Measurements from ENCODE around the gene PDIA4.
"Not testable (repeated sequence)": the region's sequence is repeated elsewhere in the genome, so short reads cannot be mapped to it uniquely, and the experiment has no call there.

Gene PDIA4

DNA sequence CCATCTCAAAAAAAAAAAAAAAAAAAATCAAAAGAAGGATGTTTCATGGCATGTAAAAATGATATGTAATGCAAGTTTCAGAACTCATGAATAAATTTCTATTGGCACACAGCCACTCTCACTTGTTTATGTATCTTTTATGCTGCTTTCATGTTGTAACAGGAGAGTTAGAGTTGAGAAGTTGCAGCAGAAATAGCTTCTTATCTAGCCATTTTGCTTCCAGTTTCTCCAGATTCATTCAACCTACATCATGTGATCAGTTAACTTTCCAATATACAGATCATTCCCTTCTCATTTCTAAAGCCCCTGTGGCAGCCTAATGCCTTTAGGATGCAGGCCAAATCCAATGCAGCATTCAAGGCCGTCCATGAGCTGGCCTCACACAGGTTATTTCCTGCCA lies 31.9 kb upstream of the PDIA4 start:
- no peak for TF ChIP-seq JUND (IDR thresholded peaks at IDR 0.05; ENCODE audit: low read depth)
- DNase-seq (ENCODE audit: low read depth in 1 of 2, low spot score in 1 of 2): no peak
- in situ Hi-C loops (cut with HindIII; ENCODE audit: low pct_unique_long_range_greater_than_20kb, low sequenced_read_pairs): no loop called here

DNA sequence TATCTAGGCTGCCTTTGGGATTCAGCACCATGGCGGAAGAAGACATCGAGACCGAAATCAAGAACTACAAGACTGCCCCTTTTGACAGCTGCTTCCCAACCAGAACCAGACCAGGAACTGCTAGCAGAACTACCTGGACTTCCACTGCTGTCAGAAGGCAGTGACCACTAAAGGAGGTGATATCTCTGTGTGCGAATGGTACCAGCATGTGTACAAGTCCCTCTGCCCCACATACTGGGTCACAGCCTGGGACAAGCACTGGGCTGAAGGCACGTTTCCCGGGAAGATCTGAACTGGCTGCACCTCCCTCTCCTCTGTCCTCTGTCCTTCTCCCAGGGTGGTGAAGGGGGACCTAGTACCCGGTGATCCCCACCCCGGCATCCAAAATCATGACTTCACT lies 25.6 kb upstream of the PDIA4 start:
- no peak for TF ChIP-seq JUND (IDR thresholded peaks at IDR 0.05; ENCODE audit: low read depth)
- in situ Hi-C loops (cut with HindIII; ENCODE audit: low pct_unique_long_range_greater_than_20kb, low sequenced_read_pairs): no loop called here
- no peak for DNase-seq (ENCODE audit: low read depth in 1 of 2, low spot score in 1 of 2)

DNA sequence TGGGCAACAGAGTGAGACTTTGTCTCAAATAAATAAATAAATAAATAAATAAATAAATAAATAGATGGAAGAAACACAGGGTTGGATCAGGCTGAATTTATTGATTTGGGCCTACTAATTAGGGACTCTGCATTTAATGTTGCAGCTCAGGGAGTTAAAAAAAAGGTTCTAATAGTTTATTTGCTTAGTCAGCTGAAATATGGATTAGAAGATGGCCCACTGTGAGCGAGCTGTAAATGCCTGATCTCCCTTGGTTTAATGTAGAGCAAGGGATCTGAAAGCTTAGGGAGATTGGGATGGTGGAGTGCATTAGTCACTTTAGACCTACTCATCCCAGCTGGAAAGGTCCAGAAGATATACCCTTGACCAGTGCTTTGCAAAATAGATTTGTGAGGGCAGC lies 25.1 kb upstream of the PDIA4 start:
- no peak for DNase-seq (ENCODE audit: low read depth in 1 of 2, low spot score in 1 of 2)
- in situ Hi-C loops (cut with HindIII; ENCODE audit: low pct_unique_long_range_greater_than_20kb, low sequenced_read_pairs): no loop called here
- no peak for TF ChIP-seq JUND (IDR thresholded peaks at IDR 0.05; ENCODE audit: low read depth)

DNA sequence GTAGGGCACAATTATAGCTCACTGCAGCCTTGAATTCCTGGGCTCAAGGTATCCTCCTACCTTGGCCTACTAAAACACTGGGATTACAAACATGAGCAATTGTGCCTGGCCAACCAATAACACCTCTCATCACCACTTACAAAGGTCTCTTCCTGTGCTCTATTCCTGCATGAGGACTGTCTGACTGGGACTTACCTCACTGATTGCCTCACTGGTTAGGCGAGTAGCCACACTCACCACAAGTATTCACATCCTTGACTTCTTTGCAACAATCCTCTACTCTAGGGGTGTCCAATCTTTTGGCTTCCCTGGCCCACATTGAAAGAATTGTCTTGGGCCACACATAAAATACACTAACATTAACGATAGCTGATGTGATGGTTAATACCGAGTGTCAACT lies 22.6 kb upstream of the PDIA4 start:
- TF ChIP-seq JUND (IDR thresholded peaks at IDR 0.05; ENCODE audit: low read depth): no peak
- DNase-seq (ENCODE audit: low read depth in 1 of 2, low spot score in 1 of 2): no peak
- in situ Hi-C loops (cut with HindIII; ENCODE audit: low pct_unique_long_range_greater_than_20kb, low sequenced_read_pairs): no loop called here

DNA sequence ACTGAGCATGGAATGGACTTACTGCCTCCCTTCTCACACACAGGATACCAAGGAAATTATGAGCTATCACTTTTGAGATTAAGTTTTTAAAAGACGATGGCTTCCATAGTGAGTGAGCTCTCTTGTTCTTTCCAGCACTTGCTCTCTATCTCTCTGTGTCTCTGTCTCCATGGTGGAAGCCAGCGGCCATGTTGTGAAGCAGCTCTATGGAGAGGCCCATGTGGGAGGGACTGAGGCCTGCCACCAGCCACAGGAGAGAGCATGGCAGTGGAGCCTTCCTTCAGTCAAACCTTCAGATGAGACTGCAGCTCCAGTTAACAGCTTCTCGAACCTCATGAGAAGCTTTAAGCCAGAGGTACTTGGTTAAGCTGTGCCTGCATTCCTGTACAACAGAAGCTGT lies 20.5 kb upstream of the PDIA4 start:
- in situ Hi-C loops (cut with HindIII; ENCODE audit: low pct_unique_long_range_greater_than_20kb, low sequenced_read_pairs): no loop called here
- no peak for DNase-seq (ENCODE audit: low read depth in 1 of 2, low spot score in 1 of 2)
- TF ChIP-seq JUND (IDR thresholded peaks at IDR 0.05; ENCODE audit: low read depth): no peak

DNA sequence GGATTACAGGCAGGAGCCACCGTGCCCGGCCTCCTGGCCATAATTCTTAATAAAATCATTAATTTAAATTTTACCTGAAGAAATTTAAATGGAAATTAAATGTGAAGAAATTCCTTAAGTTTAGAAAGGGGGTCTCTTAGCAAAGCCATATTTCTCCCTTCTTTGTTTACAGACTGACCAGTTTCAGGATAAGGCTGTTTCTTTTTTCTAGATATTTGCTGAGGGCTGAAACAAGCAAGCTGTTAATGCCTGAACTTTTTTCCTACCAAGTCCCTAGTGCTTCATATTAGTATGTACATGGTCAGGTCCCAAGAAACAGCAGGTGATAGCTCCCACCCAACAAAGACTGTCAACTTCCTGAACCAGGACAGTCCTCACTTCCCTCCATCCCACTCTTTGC lies 18.1 kb upstream of the PDIA4 start:
- no peak for TF ChIP-seq JUND (IDR thresholded peaks at IDR 0.05; ENCODE audit: low read depth)
- in situ Hi-C loops (cut with HindIII; ENCODE audit: low pct_unique_long_range_greater_than_20kb, low sequenced_read_pairs): no loop called here
- no peak for DNase-seq (ENCODE audit: low read depth in 1 of 2, low spot score in 1 of 2)

DNA sequence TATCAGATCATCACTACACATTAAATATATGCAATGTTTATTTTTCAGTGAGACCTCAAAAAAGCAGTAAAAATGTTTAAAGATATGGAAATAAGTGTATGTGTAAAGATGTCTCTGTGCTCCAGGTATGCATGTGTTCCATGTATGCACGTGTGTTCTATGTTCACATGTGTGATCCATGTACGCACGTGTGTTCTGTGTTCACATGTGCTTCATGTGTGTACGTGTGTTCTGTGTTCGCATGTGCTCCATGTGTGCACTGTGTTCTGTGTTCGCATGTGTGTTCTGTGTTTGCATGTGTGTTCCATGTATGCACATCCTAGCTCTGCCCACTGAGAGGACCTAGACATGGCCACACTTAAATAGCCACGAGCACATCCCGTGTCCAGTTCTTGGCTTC lies 15.6 kb upstream of the PDIA4 start:
- no peak for TF ChIP-seq JUND (IDR thresholded peaks at IDR 0.05; ENCODE audit: low read depth)
- in situ Hi-C loops (cut with HindIII; ENCODE audit: low pct_unique_long_range_greater_than_20kb, low sequenced_read_pairs): no loop called here
- DNase-seq (ENCODE audit: low read depth in 1 of 2, low spot score in 1 of 2): no peak

DNA sequence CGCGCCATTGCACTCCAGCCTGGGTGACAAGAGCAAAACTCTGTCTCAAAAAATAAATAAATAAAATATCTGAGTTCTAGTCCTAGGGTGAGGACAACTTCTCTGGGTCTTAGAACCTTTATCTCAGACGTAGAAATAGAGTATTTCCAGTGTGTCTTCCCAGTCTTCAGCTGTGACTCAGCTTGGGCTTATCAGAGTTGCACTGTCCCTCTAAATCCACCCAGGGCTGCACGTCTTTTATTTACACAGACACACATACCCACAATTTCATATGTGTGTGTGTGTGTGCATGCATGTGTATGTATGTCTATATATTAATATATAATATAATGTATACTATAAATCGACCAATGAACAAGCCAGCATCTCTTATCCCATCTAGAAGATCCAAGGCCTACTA lies 13.0 kb upstream of the PDIA4 start:
- TF ChIP-seq JUND (IDR thresholded peaks at IDR 0.05; ENCODE audit: low read depth): no peak
- in situ Hi-C loops (cut with HindIII; ENCODE audit: low pct_unique_long_range_greater_than_20kb, low sequenced_read_pairs): no loop called here

DNA sequence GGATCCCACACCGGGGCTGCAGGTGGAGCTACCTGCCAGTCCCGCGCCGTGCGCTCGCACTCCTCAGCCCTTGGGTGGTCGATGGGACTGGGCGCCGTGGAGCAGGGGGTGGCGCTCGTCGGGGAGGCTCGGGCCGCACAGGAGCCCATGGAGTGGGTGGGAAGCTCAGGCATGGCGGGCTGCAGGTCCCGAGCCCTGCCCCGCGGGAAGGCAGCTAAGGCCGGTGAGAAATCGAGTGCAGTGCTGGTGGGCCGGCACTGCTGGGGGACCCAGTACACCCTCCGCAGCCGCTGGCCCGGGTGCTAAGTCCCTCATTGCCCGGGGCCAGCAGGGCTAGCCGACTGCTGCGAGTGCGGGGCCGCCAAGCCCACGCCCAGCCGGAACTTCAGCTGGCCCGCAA lies 10.3 kb upstream of the PDIA4 start:
- in situ Hi-C loops (cut with HindIII; ENCODE audit: low pct_unique_long_range_greater_than_20kb, low sequenced_read_pairs): not testable (repeated sequence)

More for the DNA sequence above, 13.0 kb upstream of the PDIA4 start:
- no peak for DNase-seq (ENCODE audit: low read depth in 1 of 2, low spot score in 1 of 2)

DNA sequence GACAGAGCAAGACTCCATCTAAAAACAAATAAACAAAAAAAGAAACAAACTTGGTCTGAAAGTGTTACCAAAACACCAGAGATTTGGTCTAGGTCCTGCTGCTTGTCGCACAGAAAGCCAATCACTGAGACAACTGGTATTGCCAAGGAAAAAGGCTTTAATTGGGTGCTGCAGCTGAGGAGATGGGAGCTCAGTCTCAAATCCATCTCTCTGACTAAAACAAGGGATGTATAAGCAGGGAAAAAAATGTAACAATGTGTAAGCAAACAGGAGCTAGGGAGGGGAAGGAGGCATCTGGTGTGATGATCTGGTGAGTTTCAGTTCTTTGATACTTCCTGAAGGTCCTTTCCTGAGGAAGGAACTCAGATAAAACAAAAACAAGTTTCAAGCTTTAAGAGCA lies 8.4 kb upstream of the PDIA4 start:
- in situ Hi-C loops (cut with HindIII; ENCODE audit: low pct_unique_long_range_greater_than_20kb, low sequenced_read_pairs): no loop called here
- no peak for TF ChIP-seq JUND (IDR thresholded peaks at IDR 0.05; ENCODE audit: low read depth)
- DNase-seq (ENCODE audit: low read depth in 1 of 2, low spot score in 1 of 2): no peak

More for the DNA sequence above, 10.3 kb upstream of the PDIA4 start:
- not testable (repeated sequence) for DNase-seq (ENCODE audit: low read depth in 1 of 2, low spot score in 1 of 2)

DNA sequence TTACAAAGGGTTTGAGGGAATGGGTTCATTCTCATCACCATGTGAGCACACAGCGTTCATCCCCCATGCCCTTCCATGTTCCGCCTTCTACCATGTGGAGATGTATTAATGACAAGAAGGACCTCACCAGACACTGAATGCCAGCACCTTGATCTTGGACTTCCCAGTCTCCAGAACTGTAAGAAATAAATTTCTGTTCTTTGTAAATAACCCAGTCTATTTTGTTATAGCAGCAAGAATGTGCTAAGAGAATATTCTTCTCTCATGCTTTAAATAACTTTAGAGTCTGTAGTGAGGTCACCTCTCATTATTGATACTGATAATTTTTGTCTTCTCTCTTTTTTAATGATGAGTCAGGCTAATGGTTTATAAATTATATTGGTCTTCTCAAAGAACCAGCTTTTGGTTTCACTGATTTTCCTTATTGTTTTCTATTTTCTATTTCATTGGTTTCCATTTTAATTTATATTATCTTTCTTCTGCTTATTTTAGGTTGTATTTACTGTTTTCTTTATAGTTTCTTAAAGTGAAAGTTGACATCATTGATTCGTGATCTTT lies 3.1 kb upstream of the PDIA4 start:
- no peak for DNase-seq (ENCODE audit: low read depth in 1 of 2, low spot score in 1 of 2)
- no peak for TF ChIP-seq JUND (IDR thresholded peaks at IDR 0.05; ENCODE audit: low read depth)
- in situ Hi-C loops (cut with HindIII; ENCODE audit: low pct_unique_long_range_greater_than_20kb, low sequenced_read_pairs): no loop called here

DNA sequence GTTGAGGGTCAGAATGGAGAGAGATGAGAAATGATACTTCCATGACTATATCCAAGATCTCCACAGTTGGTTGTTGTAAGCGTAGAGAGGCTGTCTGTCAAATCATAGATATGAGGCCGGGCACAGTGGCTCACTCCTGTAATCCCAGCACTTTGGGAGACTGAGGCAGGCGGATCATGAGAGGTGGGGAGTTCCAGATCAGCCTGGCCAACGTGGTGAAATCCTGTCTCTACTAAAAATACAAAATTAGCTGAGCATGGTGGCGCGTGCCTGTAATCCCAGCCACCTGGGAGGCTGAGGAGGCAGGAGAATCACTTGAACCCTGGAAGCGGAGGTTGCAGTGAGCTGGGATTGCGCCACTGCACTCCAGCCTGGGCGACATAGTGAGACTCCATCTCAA lies 2.1 kb upstream of the PDIA4 start:
- DNase-seq (ENCODE audit: low read depth in 1 of 2, low spot score in 1 of 2): not testable (repeated sequence)

DNA sequence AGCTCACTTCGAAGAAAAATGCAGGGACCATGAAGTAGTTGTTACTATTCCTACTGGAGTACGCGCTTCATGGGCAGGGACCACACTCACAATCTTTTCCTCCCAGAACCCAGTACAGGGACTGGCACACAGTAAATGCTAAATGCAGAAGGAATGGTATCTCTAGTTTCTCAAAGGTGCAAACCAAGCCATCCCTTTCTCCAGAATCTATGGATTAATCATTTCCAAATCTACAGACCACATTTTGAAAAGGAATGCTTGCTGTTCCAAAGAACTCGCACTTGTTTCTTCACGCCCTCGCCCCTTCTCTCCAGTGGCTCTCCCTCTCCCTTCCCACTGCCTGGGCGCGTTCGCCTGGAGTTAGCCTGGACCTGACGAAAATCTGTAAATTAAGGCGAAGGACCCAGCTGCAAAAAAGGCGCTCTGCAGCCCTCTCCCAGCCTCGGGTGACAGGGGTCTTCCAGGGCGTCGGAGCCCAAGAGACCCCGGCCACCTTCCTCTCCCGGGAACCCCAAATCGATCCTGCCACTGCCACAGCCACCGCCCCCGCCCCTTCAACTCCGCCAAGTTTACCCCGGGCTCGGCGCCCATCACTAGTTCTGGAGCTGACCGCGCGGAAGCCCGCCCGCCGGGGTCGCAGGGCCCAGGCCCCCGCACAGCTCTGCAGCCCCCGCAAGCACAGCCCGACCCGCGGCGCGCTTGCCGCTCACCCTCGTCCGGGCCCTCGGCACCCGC lies 527 bp downstream of the PDIA4 start:
- no peak for DNase-seq (ENCODE audit: low read depth in 1 of 2, low spot score in 1 of 2)
- in situ Hi-C loops (cut with HindIII; ENCODE audit: low pct_unique_long_range_greater_than_20kb, low sequenced_read_pairs): no loop called here
- TF ChIP-seq JUND (IDR thresholded peaks at IDR 0.05; ENCODE audit: low read depth): no peak

More for the DNA sequence above, 2.1 kb upstream of the PDIA4 start:
- in situ Hi-C loops (cut with HindIII; ENCODE audit: low pct_unique_long_range_greater_than_20kb, low sequenced_read_pairs): not testable (repeated sequence)

DNA sequence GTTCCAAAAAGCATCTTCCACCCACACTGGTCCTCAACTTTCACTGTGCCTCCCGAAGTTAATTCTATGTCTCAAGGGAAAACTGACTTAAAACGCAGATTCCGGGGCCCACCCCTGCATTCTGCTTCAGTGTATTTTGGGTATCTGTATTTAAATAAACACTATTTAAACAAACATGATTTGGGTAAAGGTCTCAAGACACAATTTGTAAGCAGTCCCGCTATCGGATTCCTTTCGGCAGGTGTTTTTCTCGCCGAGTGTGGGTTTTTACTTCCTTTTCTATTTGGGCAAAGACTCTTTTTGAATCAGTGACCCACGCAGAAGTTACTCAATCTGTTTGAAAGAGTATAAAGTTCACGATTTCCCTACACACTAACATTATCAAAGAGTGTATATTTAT lies 1.2 kb downstream of the PDIA4 start:
- in situ Hi-C loops (cut with HindIII; ENCODE audit: low pct_unique_long_range_greater_than_20kb, low sequenced_read_pairs): no loop called here
- DNase-seq (ENCODE audit: low read depth in 1 of 2, low spot score in 1 of 2): no peak
- TF ChIP-seq JUND (IDR thresholded peaks at IDR 0.05; ENCODE audit: low read depth): no peak

Data from T47D (cell line).